Measurements from ENCODE around the gene ACACB.

Gene ACACB

DNA sequence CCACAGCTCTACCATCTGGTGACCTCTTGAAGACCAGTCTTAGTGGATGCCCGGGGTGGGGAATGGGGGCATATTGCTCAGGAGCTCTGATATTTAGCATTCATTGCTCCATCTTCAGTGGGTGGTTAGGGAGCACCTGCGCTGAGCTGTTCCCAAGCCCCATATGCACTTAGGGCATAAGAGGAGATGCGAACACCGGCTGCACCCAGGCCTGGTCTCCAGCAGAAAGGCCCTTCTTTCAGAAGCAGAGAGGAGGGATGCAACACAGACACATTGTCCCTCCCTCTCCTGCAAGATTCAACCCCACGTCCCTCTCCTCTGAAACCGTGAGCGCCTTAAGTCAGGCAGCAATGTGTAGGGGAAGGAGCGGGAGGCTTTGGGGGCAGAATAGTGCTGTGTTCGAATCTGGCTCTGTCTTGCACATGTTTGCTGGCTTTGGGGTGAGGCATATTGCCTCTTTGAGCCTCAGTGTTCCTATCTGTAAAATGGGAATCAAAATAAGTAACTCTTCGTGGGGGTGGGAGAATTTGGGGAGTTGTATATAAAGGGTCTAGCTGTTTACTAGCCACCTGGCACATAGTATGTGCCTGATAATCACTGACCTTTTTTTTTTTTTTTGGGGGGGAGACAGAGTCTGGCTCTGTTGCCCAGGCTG, 105.0 kb downstream of the ACACB start:
- no peak for DNase-seq

GRCh38 chr12:109222062-109222461, 105.7 kb downstream of the ACACB start:
- DNase-seq: no peak

DNA sequence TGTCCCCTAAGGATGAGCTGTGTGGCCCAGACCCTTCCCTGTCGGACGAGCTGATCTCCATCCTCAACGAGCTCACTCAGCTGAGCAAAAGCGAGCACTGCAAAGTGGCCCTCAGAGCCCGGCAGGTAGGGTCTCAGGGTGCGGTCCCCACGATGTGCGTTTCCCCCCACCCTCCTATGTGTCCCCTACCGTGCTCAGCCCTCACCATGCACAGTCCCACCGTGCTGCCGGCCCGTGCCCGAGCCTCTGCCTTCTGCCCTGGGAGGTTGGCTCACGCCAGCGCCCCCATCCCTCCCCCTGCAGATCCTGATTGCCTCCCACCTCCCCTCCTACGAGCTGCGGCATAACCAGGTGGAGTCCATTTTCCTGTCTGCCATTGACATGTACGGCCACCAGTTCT, 106.1 kb downstream of the ACACB start:
- no peak for DNase-seq

GRCh38 chr12:109223211-109223610, 106.8 kb downstream of the ACACB start:
- DNase-seq: no peak

- DNase-seq: no peak
These were observed 107.5 kb downstream of the ACACB start for GRCh38 chr12:109223868-109224267.

DNA sequence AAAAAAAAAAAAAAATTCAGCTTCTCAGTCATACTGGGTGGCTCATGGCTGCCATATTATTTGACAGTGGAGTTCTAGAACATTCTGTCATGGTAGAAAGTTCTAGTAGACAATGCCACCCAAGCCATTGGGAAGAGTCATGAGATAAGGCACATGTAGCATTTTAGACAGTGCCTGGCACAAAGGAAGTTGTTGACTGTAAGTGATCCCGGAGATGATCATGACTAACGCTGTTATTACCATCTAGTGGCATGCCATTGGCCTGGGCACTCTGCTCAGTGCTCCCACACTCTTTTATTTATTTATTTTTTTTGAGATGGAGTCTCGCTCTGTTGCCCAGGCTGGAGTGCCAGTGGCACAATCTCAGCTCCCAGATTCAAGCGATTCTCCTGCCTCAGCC, 112.3 kb downstream of the ACACB start:
- no peak for DNase-seq

GRCh38 chr12:109230193-109230592, 113.8 kb downstream of the ACACB start:
- no peak for DNase-seq

DNA sequence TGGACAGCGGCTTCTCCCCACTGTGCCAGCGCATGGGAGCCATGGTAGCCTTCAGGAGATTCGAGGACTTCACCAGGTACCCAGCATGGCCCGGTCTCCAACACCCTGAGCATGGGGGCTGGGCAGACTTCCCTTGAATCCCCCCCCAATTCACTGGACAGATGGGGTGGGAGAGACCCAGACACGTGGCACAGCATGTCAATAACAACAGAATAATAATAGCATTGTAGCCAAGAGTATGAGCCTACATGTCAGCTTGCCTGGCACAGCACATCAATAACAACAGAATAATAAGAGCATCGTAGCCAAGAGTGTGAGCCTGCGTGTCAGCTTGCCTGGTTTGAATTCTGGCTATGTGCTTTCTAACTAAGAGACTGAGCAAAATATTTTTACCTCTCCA, 116.3 kb downstream of the ACACB start:
- DNase-seq: no peak

- no peak for DNase-seq
These were observed 117.6 kb downstream of the ACACB start for GRCh38 chr12:109234012-109234411.

DNA sequence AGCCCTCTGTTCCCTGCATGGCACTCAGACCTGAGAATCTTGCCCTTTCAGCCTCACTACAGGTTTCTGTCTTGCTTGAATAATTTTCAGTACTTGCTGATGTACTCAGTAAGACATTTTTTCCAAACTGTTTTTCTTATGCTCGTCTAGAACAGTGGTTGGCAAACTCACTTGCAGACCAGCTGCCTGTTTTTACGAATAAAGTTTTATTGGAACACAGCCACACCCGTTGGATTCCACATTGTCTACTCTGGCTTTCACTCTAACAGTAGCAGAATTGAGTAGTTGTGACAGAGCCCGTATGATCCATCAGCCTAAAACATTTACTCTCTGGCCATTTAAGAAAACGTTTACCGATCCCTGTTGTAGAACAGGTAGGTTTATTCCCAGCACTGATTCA, 119.9 kb downstream of the ACACB start:
- no peak for DNase-seq

DNA sequence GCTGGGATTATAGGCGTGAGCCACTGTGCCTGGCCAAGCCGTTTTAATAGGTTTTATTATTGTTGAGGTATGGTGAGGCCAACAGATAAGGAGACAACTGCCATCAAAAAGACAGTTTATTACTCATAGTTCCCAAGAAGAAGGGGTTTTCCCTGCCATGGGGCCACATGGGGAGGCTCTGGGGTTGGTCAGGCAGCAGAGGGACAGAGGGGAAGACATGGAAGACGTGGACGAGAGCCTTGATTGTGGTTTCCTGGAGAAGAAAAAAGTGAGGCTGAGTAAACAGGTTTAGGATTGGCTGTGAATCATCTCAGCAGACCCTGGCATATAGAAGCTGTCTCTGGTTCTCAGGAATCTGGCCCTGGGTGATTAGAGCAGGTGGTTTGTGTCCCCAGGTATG, 122.8 kb downstream of the ACACB start:
- no peak for DNase-seq

DNA sequence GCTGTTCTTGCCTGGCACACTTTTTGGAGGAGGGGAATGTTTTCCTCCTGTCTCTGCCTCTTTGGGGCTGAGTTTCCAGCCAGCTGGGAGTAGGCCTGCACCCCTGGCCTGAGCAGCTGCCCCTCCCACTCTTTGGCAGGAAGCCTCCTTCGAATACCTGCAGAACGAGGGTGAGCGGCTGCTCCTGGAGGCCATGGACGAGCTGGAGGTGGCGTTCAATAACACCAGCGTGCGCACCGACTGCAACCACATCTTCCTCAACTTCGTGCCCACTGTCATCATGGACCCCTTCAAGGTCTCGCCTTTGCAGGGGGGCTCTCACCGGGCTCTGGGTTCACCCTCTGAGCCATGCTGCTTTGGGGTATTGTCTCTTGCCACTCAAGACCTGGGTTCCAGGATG, 123.3 kb downstream of the ACACB start:
- DNase-seq: no peak

DNA sequence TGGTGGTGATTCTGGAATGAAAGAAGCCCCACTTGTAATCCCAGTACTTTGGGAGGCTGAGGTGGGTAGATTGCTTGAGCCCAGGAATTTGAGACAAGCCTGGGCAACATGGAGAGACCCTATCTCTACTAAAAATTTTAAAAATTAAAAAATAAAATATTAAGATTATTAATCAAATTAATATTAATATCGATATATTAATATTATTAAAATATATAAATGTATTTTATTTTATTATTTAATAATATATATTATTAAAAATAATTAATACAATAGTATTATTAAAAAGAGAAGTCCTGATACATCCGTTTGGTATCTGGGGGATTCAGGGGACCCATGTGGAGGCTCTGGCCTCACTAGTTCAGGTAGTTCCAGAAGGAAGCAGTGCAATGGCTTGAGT, 124.0 kb downstream of the ACACB start:
- no peak for DNase-seq

DNA sequence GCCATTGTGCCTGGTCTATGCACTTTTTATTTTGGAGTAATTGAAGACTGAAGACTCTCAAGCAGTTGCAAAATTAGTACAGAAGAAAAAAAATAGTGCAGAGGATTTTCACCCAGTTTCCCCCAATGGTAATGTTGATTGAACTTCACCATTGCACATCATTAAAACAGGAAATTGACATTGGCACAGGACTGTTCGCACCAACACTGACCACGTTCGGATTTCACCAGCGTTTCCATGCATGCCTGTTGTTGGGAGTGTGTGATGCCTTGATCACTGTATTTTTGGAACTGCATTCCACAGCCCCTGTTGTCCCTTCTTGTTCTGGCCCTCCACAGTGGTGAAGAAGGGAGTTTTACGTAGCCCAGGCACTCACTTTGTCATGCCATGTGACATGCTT, 125.5 kb downstream of the ACACB start:
- DNase-seq: no peak

- DNase-seq: no peak
These were observed 127.7 kb downstream of the ACACB start for GRCh38 chr12:109244073-109244472.

DNA sequence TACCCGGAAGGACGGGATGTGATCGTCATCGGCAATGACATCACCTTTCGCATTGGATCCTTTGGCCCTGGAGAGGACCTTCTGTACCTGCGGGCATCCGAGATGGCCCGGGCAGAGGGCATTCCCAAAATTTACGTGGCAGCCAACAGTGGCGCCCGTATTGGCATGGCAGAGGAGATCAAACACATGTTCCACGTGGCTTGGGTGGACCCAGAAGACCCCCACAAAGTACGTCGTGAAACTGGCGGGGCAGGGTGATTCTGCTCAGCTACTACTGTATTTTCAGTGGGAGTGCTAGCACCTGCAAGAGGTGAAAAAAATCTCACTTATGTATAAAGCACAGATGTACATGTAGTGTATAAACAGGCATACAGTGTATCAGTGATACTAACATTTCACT, 129.8 kb downstream of the ACACB start:
- no peak for DNase-seq

DNA sequence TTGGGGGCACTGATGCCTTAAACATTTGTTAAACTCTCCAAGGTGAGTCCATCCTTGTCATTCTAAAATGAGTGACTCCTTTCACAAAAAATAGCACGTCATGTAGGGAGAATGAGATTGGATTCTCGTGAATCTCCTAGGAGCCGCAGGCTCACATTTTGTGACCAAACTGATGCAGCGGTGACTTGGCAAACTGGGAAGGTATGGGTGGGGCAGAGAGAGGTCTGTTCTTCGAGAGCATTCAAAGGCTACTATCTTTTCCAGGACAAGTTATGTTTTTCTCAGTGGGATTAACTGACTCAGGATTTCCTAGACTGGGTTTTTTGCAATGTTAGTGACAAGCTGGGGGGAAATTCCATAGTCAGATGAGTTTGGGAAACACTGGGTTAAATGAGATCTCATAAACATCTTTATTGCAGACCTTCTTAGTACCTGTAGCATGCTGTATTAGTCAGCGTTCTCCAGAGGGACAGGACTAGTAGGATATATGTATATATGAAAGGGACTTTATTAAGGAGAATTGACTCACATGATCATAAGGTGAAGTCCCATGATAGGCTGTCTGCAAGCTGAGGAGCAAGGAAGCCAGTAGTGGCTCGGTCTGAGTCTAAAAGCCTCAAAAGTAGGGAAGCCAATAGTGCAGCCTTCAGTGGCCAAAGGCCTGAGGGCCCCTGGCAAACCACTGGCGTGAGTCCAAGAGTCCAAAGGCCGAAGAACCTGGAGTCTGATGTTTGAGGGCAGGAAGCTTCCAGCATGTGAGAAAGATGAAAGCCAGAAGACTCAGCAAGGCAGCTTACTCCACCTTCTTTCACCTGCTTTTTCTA, 131.7 kb downstream of the ACACB start:
- no peak for DNase-seq

GRCh38 chr12:109250523-109250922, 134.1 kb downstream of the ACACB start:
- no peak for DNase-seq

GRCh38 chr12:109252799-109253198, 136.4 kb downstream of the ACACB start:
- DNase-seq: no peak

GRCh38 chr12:109253913-109254544, 137.6 kb downstream of the ACACB start:
- no peak for DNase-seq

GRCh38 chr12:109255377-109255776, 139.0 kb downstream of the ACACB start:
- DNase-seq: no peak

GRCh38 chr12:109256011-109256410, 139.6 kb downstream of the ACACB start:
- DNase-seq: no peak

DNA sequence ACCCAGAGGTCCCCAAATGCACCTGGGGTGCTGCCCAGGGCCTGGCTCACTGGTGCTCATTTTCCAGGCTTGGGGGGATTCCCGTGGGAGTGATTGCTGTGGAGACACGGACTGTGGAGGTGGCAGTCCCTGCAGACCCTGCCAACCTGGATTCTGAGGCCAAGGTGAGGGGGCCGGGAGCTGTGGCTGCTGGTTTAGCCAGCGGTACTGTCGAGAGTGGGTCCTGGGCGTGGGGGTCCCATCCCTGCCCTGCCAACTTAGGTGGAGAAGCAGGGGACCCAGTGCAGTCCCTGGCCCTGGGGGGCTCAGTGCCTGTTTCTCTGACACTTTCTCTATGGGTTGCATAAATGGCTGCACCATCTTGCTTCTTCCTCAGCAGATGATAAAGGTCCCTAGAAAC, 141.8 kb downstream of the ACACB start:
- no peak for DNase-seq

Measured in Kasumi-1 (cell line).